ENCODE measurements around the gene FAM209B. TPM values are rescaled to one million over a fixed set of nuclear protein-coding genes. Genes with fewer than 3 reads are reported as not detected.
"Not testable (repeated sequence)": the region's sequence is repeated elsewhere in the genome, so short reads cannot be mapped to it uniquely, and the experiment has no call there.

FAM209B gene
- total RNA-seq, 1 experiment from 2014 or later, result 0.92 TPM

DNA sequence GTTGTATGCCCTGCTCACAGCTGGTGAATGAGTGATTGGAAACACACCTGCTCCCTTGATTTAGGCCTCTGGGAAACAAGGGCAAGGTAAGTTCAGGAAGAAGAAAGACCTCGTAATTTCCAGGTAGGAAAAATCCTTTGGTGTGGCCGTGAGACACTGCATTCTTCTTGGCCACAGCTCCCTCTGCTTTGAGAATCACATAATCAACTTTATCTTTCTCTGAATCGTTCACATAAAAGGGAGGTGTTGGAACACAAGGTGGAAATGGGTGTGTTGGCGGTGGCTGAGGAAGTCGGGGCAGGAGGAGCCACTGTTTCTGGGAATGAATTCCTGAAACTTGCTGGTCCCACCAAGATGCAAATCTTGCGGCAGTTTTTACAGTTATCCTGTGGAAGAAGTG lies 25.9 kb downstream of the FAM209B start:
- Histone ChIP-seq H3K18ac (ENCODE audit: insufficient read length, low read depth, low read length) (no peak overlapping the region), H2BK120ac (ENCODE audit: low read depth, low read length, poor library complexity, severe bottlenecking) (no peak overlapping the region), H3K4ac (ENCODE audit: low read depth, low read length) (no peak overlapping the region), H3K23me2 (ENCODE audit: insufficient read length, low read depth, low read length, poor library complexity, severe bottlenecking) (no peaks in the 10 kb centered on the region), H3K79me2 (ENCODE audit: insufficient read depth, low read length) (no peaks in the 10 kb centered on the region), H3T11ph (ENCODE audit: low read length) (no peak overlapping the region), H3K27me3 (ENCODE audit: insufficient read depth, low read length) (no peaks in the 10 kb centered on the region), H4K91ac (ENCODE audit: insufficient read length, low read depth, low read length) (no peak overlapping the region), H2BK12ac (ENCODE audit: insufficient read length, low read depth, low read length) (no peak overlapping the region), H3K14ac (ENCODE audit: insufficient read depth, low read length) (no peak overlapping the region), H2BK5ac (ENCODE audit: insufficient read length, low read length) (no peak overlapping the region), H3K23ac (ENCODE audit: insufficient read length, low read depth, low read length) (no peak overlapping the region), H3K9ac (ENCODE audit: extremely low read depth, insufficient read length, low read length) (no peak overlapping the region), H3K4me2 (ENCODE audit: insufficient read depth, insufficient read length, low read length) (no peak overlapping the region), H2AFZ (ENCODE audit: low read length) (no peak overlapping the region), H3K4me1 (ENCODE audit: insufficient read depth, low read length) (no peaks in the 10 kb centered on the region), H3K79me1 (ENCODE audit: insufficient read depth, low read depth, low read length, poor library complexity, severe bottlenecking) (no peaks in the 10 kb centered on the region), H2AK5ac (ENCODE audit: insufficient read length, low read length) (no peak overlapping the region), H2BK15ac (ENCODE audit: low read depth, low read length) (no peak overlapping the region), H4K20me1 (ENCODE audit: control insufficient read depth, insufficient read depth, insufficient read length) (no peaks in the 10 kb centered on the region), H3K27ac (ENCODE audit: insufficient read length, low read depth, low read length) (no peak overlapping the region), H2BK20ac (ENCODE audit: low read depth, low read length, poor library complexity, severe bottlenecking) (no peak overlapping the region), H4K5ac (ENCODE audit: insufficient read length, low read depth, low read length) (no peak overlapping the region), H3K9me3 (ENCODE audit: control insufficient read depth, low read depth, low read length) (no peaks in the 10 kb centered on the region), H3K56ac (ENCODE audit: insufficient read length, low read depth, low read length) (no peak overlapping the region), H4K8ac (replicated peaks; ENCODE audit: insufficient read length, low read depth, low read length) (peak overlapping the region; percentile 9)
- Mint-ChIP-seq H3K4me1 (peaks cover 7% of the 10 kb centered on the region in 2 experiments), H3K4me3 (no peak overlapping the region), H3K27ac (no peak overlapping the region), H3K9me3 (no peaks in the 10 kb centered on the region), H3K27me3 (ENCODE audit: low read depth) (no peaks in the 10 kb centered on the region), H3K36me3 (ENCODE audit: insufficient read depth in 1 of 3, low read depth in 3 of 3) (no peaks in the 10 kb centered on the region)
- WGBS (ENCODE audit: extremely low coverage, insufficient read length, low lambda C conversion rate), result no CpG with 5 or more reads among the region's 6 CpGs
- no peak for DNase-seq
- TF ChIP-seq, protein P1, sequence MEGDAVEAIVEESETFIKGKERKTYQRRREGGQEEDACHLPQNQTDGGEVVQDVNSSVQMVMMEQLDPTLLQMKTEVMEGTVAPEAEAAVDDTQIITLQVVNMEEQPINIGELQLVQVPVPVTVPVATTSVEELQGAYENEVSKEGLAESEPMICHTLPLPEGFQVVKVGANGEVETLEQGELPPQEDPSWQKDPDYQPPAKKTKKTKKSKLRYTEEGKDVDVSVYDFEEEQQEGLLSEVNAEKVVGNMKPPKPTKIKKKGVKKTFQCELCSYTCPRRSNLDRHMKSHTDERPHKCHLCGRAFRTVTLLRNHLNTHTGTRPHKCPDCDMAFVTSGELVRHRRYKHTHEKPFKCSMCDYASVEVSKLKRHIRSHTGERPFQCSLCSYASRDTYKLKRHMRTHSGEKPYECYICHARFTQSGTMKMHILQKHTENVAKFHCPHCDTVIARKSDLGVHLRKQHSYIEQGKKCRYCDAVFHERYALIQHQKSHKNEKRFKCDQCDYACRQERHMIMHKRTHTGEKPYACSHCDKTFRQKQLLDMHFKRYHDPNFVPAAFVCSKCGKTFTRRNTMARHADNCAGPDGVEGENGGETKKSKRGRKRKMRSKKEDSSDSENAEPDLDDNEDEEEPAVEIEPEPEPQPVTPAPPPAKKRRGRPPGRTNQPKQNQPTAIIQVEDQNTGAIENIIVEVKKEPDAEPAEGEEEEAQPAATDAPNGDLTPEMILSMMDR (conservative IDR thresholded peaks at IDR 0.05), result no peak

DNA sequence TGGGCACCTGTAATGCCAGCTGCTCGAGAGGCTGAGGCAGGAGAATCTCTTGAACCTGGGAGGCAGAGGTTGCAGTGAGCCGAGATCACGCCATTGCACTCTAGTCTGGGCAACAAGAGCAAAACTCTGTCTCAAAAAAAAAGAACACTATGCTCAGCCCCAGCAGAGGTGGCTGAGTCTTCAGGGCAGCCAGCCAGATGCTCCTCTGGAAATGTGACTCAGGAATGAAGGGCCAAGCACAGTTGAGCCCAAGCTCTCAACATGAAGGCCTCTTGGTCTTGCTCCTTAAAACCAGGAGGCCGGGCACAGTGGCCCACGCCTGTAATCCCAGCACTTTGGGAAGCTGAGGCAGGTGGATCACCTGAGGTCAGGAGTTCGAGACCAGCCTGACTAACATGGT lies 31.5 kb downstream of the FAM209B start:
- H2BK5ac ChIP-seq (ENCODE audit: insufficient read length, low read length); H2BK15ac ChIP-seq (ENCODE audit: low read depth, low read length); H3K18ac ChIP-seq (ENCODE audit: insufficient read length, low read depth, low read length); H2AFZ ChIP-seq (ENCODE audit: low read length); H2BK20ac ChIP-seq (ENCODE audit: low read depth, low read length, poor library complexity, severe bottlenecking); H3K27me3 Mint-ChIP-seq (ENCODE audit: low read depth); H3K23ac ChIP-seq (ENCODE audit: insufficient read length, low read depth, low read length); H3K4me2 ChIP-seq (ENCODE audit: insufficient read depth, insufficient read length, low read length); H3T11ph ChIP-seq (ENCODE audit: low read length); H4K20me1 ChIP-seq (ENCODE audit: control insufficient read depth, insufficient read depth, insufficient read length); H3K14ac ChIP-seq (ENCODE audit: insufficient read depth, low read length); H3K9me3 Mint-ChIP-seq; H3K23me2 ChIP-seq (ENCODE audit: insufficient read length, low read depth, low read length, poor library complexity, severe bottlenecking); H3K4me3 Mint-ChIP-seq; H3K36me3 Mint-ChIP-seq (ENCODE audit: insufficient read depth in 1 of 3, low read depth in 3 of 3); H3K27ac ChIP-seq (ENCODE audit: insufficient read length, low read depth, low read length); H3K9ac ChIP-seq (ENCODE audit: extremely low read depth, insufficient read length, low read length); H3K27me3 ChIP-seq (ENCODE audit: insufficient read depth, low read length); H4K5ac ChIP-seq (ENCODE audit: insufficient read length, low read depth, low read length); DNase-seq; H3K56ac ChIP-seq (ENCODE audit: insufficient read length, low read depth, low read length); H3K4me1 Mint-ChIP-seq; H3K4ac ChIP-seq (ENCODE audit: low read depth, low read length); H4K8ac ChIP-seq (replicated peaks; ENCODE audit: insufficient read length, low read depth, low read length); H2AK5ac ChIP-seq (ENCODE audit: insufficient read length, low read length); H3K4me1 ChIP-seq (ENCODE audit: insufficient read depth, low read length); H3K9me3 ChIP-seq (ENCODE audit: control insufficient read depth, low read depth, low read length); H2BK12ac ChIP-seq (ENCODE audit: insufficient read length, low read depth, low read length); H3K79me2 ChIP-seq (ENCODE audit: insufficient read depth, low read length); H2BK120ac ChIP-seq (ENCODE audit: low read depth, low read length, poor library complexity, severe bottlenecking); H3K79me1 ChIP-seq (ENCODE audit: insufficient read depth, low read depth, low read length, poor library complexity, severe bottlenecking); H4K91ac ChIP-seq (ENCODE audit: insufficient read length, low read depth, low read length); H3K27ac Mint-ChIP-seq: not testable (repeated sequence)
- no CpG with 5 or more reads among the region's 6 CpGs for WGBS (ENCODE audit: extremely low coverage, insufficient read length, low lambda C conversion rate)
